Measurements from ENCODE around the gene SPSB3.

SPSB3 gene

GRCh38 chr16:1762196-1762878 is 20.0 kb downstream of the SPSB3 start:
- Histone ChIP-seq H3K27ac (no peak overlapping the region), H3K36me3 (peaks cover 67 to 100% (median 95%) of the 10 kb centered on the region in 3 donors), H3K27me3 (no peaks in the 10 kb centered on the region), H3K9me3 (no peaks in the 10 kb centered on the region), H3K4me1 (peaks cover 0 to 4% (median 0%) of the 10 kb centered on the region in 4 donors), H3K4me3 (no peak overlapping the region)
- intact Hi-C loops (cut with DNase I; ENCODE audit: low total_unique reads) = no loop called here
- TF ChIP-seq CTCF (IDR thresholded peaks at IDR 0.05) = no peak
- DNase-seq = no peak

GRCh38 chr16:1761751-1762150 is 20.6 kb downstream of the SPSB3 start:
- Histone ChIP-seq H3K27ac (no peak overlapping the region), H3K4me1 (no peaks in the 10 kb centered on the region), H3K27me3 (no peaks in the 10 kb centered on the region), H3K36me3 (peaks cover 62 to 96% (median 93%) of the 10 kb centered on the region in 3 donors), H3K9me3 (no peaks in the 10 kb centered on the region), H3K4me3 (no peak overlapping the region)
- DNase-seq = no peak
- TF ChIP-seq CTCF (IDR thresholded peaks at IDR 0.05) = no peak
- intact Hi-C loops (cut with DNase I; ENCODE audit: low total_unique reads) = no loop called here

- H3K4me1 ChIP-seq = no peaks in the 10 kb centered on the region
- no peak for TF ChIP-seq CTCF (IDR thresholded peaks at IDR 0.05)
- intact Hi-C loops (cut with DNase I; ENCODE audit: low total_unique reads) = no loop called here
- no peak overlapping the region for H3K27ac ChIP-seq
- peaks cover 54 to 88% (median 84%) of the 10 kb centered on the region in 3 donors for H3K36me3 ChIP-seq
- H3K9me3 ChIP-seq = no peaks in the 10 kb centered on the region
- H3K27me3 ChIP-seq = no peaks in the 10 kb centered on the region
- DNase-seq = no peak
- no peak overlapping the region for H3K4me3 ChIP-seq
Observed at GRCh38 chr16:1760911-1761310, 21.5 kb downstream of the SPSB3 start.

- H3K36me3 ChIP-seq = peaks cover 48 to 84% (median 74%) of the 10 kb centered on the region in 3 donors
Observed at GRCh38 chr16:1759511-1759910, 22.9 kb downstream of the SPSB3 start.

GRCh38 chr16:1758923-1759322 is 23.4 kb downstream of the SPSB3 start:
- Histone ChIP-seq H3K27ac (no peak overlapping the region), H3K9me3 (no peaks in the 10 kb centered on the region), H3K27me3 (no peaks in the 10 kb centered on the region), H3K36me3 (peaks cover 46 to 84% (median 69%) of the 10 kb centered on the region in 3 donors), H3K4me1 (no peaks in the 10 kb centered on the region), H3K4me3 (no peak overlapping the region)
- no peak for DNase-seq
- TF ChIP-seq CTCF (IDR thresholded peaks at IDR 0.05) = no peak
- intact Hi-C loops (cut with DNase I; ENCODE audit: low total_unique reads) = no loop called here

More at GRCh38 chr16:1759511-1759910, 22.9 kb downstream of the SPSB3 start:
- H3K9me3 ChIP-seq = no peaks in the 10 kb centered on the region
- H3K27me3 ChIP-seq = no peaks in the 10 kb centered on the region
- no peak for TF ChIP-seq CTCF (IDR thresholded peaks at IDR 0.05)
- no peaks in the 10 kb centered on the region for H3K4me1 ChIP-seq
- intact Hi-C loops (cut with DNase I; ENCODE audit: low total_unique reads) = no loop called here
- H3K27ac ChIP-seq = no peak overlapping the region
- no peak overlapping the region for H3K4me3 ChIP-seq
- DNase-seq = no peak
